CD4-positive, alpha-beta T cell treated with Interferon gamma for 1 hour (primary cell): Measurements from ENCODE around the gene ITGA11.

ENCODE experiments used
- DNase-seq: peaks from one replicate; pipeline ENCODE4 v3.0.0-alpha.2; 2020

The ITGA11 gene

GRCh38 chr15:68259883-68260282, 172.1 kb downstream of the ITGA11 start:
- no peak for DNase-seq

- peak; percentile 6 for DNase-seq
Measured at GRCh38 chr15:68258692-68259091, 173.3 kb downstream of the ITGA11 start.

GRCh38 chr15:68256675-68257450, 175.1 kb downstream of the ITGA11 start:
- DNase-seq, result peak; percentile 68

- no peak for DNase-seq
Measured at GRCh38 chr15:68252925-68253534, 178.9 kb downstream of the ITGA11 start.

- DNase-seq, result no peak
Measured at GRCh38 chr15:68249058-68249713, 182.8 kb downstream of the ITGA11 start.
